Small intestine (tissue), 7 donors: ENCODE data around the gene EIF2AK3. TPM values are rescaled to one million over a fixed set of nuclear protein-coding genes. Genes with fewer than 3 reads are reported as not detected.

Source experiments
- DNase-seq, 2 donors: peaks; one replicate each; pipeline versions ENCODE4 v3.0.0 to v3.0.0-alpha.2; 2013
- FAIRE-seq: peaks from 2 replicates; lab custom pipeline; 2012; peaks lifted over from hg19 to GRCh38; lab: Jason Lieb, UNC
- H3K27ac ChIP-seq, 3 donors: one replicate each; pipeline ENCODE4 v1.5.1; 2013; ENCODE audit warnings: low read length in 2 of 3, mild to moderate bottlenecking in 2 of 3, control low read depth in 1 of 3, inconsistent platforms in 1 of 3, low read depth in 1 of 3, moderate library complexity in 1 of 3
- H3K27me3 ChIP-seq, 3 donors: one replicate each; pipeline ENCODE4 v1.6.1; 2013; ENCODE audit warnings: low read length in 3 of 3, inconsistent platforms in 1 of 3; ENCODE audit not compliant: control insufficient read depth in 3 of 3, insufficient read depth in 3 of 3
- H3K36me3 ChIP-seq, 3 donors: one replicate each; pipeline ENCODE4 v1.6.1; 2013; ENCODE audit warnings: low read length in 3 of 3, inconsistent platforms in 1 of 3, low read depth in 1 of 3, mild to moderate bottlenecking in 1 of 3, moderate library complexity in 1 of 3; ENCODE audit not compliant: control insufficient read depth in 3 of 3, insufficient read depth in 2 of 3
- H3K4me1 ChIP-seq, 3 donors: one replicate each; pipeline ENCODE4 v1.6.1; 2013; ENCODE audit warnings: low read length in 2 of 3, inconsistent platforms in 1 of 3, low read depth in 1 of 3, mild to moderate bottlenecking in 1 of 3, moderate library complexity in 1 of 3; ENCODE audit not compliant: control insufficient read depth in 3 of 3, insufficient read depth in 2 of 3
- H3K4me3 ChIP-seq, 3 donors: one replicate each; pipeline ENCODE4 v1.5.1; 2013; ENCODE audit warnings: low read length in 3 of 3, control low read depth in 1 of 3, inconsistent platforms in 1 of 3, low read depth in 1 of 3, mild to moderate bottlenecking in 1 of 3, moderate library complexity in 1 of 3
- H3K9me3 ChIP-seq, 2 donors: one replicate each; pipeline ENCODE4 v1.6.1; 2013; ENCODE audit warnings: low read depth in 1 of 2, low read length in 1 of 2; ENCODE audit not compliant: control insufficient read depth in 2 of 2, insufficient read depth in 1 of 2
- WGBS, 3 donors: extraction: QIAGEN DNeasy Blood & Tissue Kit; methylation state at CpG; one replicate each; pipeline ENCODE4 v1.1.7; 2013; 5-methylcytosine and 5-hydroxymethylcytosine counted together
- polyA plus RNA-seq, 4 donors: library from polyadenylated mRNA; stranded (reverse) in 3 of 4; unstranded in 1 of 4; fragments of 200-250 nt in 3 of 4; fragments of 120-200 nt in 1 of 4; gene quantifications; one replicate each; pipeline versions ENCODE4 v1.2.1 to v1.2.3, GENCODE V29; 2013
- donor health status: healthy with polysubstance abuse.
- donor health status: control.
- donor health status: control.
- donor health status: Bipolar disorder and iron deficiency.
- donor health status: healthy.

EIF2AK3 gene
- polyA plus RNA-seq, 4 donors: 2.7 to 16.9 (median 5.4) TPM

- H3K27ac ChIP-seq: no peak overlapping the region
- peaks cover 0 to 2% (median 0%) of the 10 kb centered on the region in 3 donors for H3K4me1 ChIP-seq
- peaks cover 0 to 6% of the 10 kb centered on the region in 2 donors for H3K9me3 ChIP-seq
- no peak for DNase-seq
- FAIRE-seq: no peak
- no peak overlapping the region for H3K4me3 ChIP-seq
- 88 to 97% (median 94%) methylated on average over 1 of the region's 1 CpG for WGBS, 3 donors
- no peaks in the 10 kb centered on the region for H3K36me3 ChIP-seq
- H3K27me3 ChIP-seq: no peaks in the 10 kb centered on the region
Observed at GRCh38 chr2:88660622-88661021, 33.4 kb upstream of the EIF2AK3 start.

GRCh38 chr2:88659538-88659915 lies 32.3 kb upstream of the EIF2AK3 start:
- FAIRE-seq (no peak), DNase-seq (peak; percentile 11 to 30)
- Histone ChIP-seq H3K4me3 (no peak overlapping the region), H3K27me3 (no peaks in the 10 kb centered on the region), H3K9me3 (peaks cover 0 to 6% of the 10 kb centered on the region in 2 donors), H3K27ac (peak overlapping the region; percentile 8 to 85 (median 11)), H3K36me3 (no peaks in the 10 kb centered on the region), H3K4me1 (peaks cover 0 to 2% (median 0%) of the 10 kb centered on the region in 3 donors)
- 30 to 44% (median 35%) methylated on average over 4 of the region's 4 CpGs for WGBS, 3 donors

- DNase-seq (no peak), FAIRE-seq (no peak)
- WGBS, 3 donors: 66 to 80% (median 79%) methylated on average over 4 of the region's 4 CpGs
- Histone ChIP-seq H3K4me1 (peaks cover 0 to 2% (median 0%) of the 10 kb centered on the region in 3 donors), H3K36me3 (no peaks in the 10 kb centered on the region), H3K9me3 (peaks cover 0 to 6% of the 10 kb centered on the region in 2 donors), H3K27ac (peak overlapping the region in 2 of 3 donors; percentile 8 to 85), H3K27me3 (no peaks in the 10 kb centered on the region), H3K4me3 (no peak overlapping the region)
Observed at GRCh38 chr2:88658881-88659537, 31.7 kb upstream of the EIF2AK3 start.

- Histone ChIP-seq H3K36me3 (no peaks in the 10 kb centered on the region), H3K4me3 (no peak overlapping the region), H3K9me3 (no peaks in the 10 kb centered on the region), H3K4me1 (peaks cover 0 to 2% (median 0%) of the 10 kb centered on the region in 3 donors), H3K27ac (no peak overlapping the region), H3K27me3 (no peaks in the 10 kb centered on the region)
- FAIRE-seq (no peak), DNase-seq (no peak)
- WGBS, 3 donors: 69 to 78% (median 78%) methylated on average over 3 of the region's 3 CpGs
Observed at GRCh38 chr2:88658326-88658725, 31.1 kb upstream of the EIF2AK3 start.

- DNase-seq (peak; percentile 26 to 29), FAIRE-seq (no peak)
- 92 to 95% (median 93%) methylated on average over 2 of the region's 2 CpGs for whole genome bisulfite sequencing, 3 donors
- H3K36me3 ChIP-seq: no peaks in the 10 kb centered on the region
- peaks cover 0 to 2% (median 0%) of the 10 kb centered on the region in 3 donors for H3K4me1 ChIP-seq
- no peaks in the 10 kb centered on the region for H3K27me3 ChIP-seq
- no peak overlapping the region for H3K27ac ChIP-seq
- no peaks in the 10 kb centered on the region for H3K9me3 ChIP-seq
- H3K4me3 ChIP-seq: no peak overlapping the region
Observed at GRCh38 chr2:88657131-88657530, 29.9 kb upstream of the EIF2AK3 start.

GRCh38 chr2:88656690-88657089 lies 29.4 kb upstream of the EIF2AK3 start:
- H3K27me3 ChIP-seq: no peaks in the 10 kb centered on the region
- FAIRE-seq: no peak
- no peaks in the 10 kb centered on the region for H3K9me3 ChIP-seq
- H3K4me1 ChIP-seq: peaks cover 0 to 2% (median 0%) of the 10 kb centered on the region in 3 donors
- 85 to 97% (median 92%) methylated on average over 3 of the region's 3 CpGs for WGBS, 3 donors
- no peak overlapping the region for H3K27ac ChIP-seq
- DNase-seq: no peak
- H3K36me3 ChIP-seq: no peaks in the 10 kb centered on the region
- no peak overlapping the region for H3K4me3 ChIP-seq

GRCh38 chr2:88654714-88655113 lies 27.4 kb upstream of the EIF2AK3 start:
- WGBS, 3 donors: 69 to 77% (median 73%) methylated on average over 2 of the region's 2 CpGs
- DNase-seq (no peak), FAIRE-seq (no peak)
- no peaks in the 10 kb centered on the region for H3K9me3 ChIP-seq
- H3K27ac ChIP-seq: no peak overlapping the region
- H3K4me1 ChIP-seq: no peaks in the 10 kb centered on the region
- no peak overlapping the region for H3K4me3 ChIP-seq
- H3K36me3 ChIP-seq: no peaks in the 10 kb centered on the region
- no peaks in the 10 kb centered on the region for H3K27me3 ChIP-seq

GRCh38 chr2:88651646-88652045 lies 24.4 kb upstream of the EIF2AK3 start:
- Histone ChIP-seq H3K27me3 (no peaks in the 10 kb centered on the region), H3K27ac (no peak overlapping the region), H3K4me1 (no peaks in the 10 kb centered on the region), H3K9me3 (no peaks in the 10 kb centered on the region), H3K4me3 (no peak overlapping the region), H3K36me3 (no peaks in the 10 kb centered on the region)
- 94 to 100% (median 100%) methylated on average over 1 of the region's 1 CpG for WGBS, 3 donors
- FAIRE-seq (no peak), DNase-seq (no peak)
